HG03457 (cell line): ENCODE measurements around the gene USP31.
"Not testable (repeated sequence)": the region's sequence is repeated elsewhere in the genome, so short reads cannot be mapped to it uniquely, and the experiment has no call there.

Source experiments
- ATAC-seq: cut with Tn5 transposase; IDR thresholded peaks from one replicate; pipeline ENCODE4 v1.9.1; 2021; ENCODE audit warnings: moderate number of reproducible peaks; ENCODE audit not compliant: unreplicated experiment

The USP31 gene

DNA sequence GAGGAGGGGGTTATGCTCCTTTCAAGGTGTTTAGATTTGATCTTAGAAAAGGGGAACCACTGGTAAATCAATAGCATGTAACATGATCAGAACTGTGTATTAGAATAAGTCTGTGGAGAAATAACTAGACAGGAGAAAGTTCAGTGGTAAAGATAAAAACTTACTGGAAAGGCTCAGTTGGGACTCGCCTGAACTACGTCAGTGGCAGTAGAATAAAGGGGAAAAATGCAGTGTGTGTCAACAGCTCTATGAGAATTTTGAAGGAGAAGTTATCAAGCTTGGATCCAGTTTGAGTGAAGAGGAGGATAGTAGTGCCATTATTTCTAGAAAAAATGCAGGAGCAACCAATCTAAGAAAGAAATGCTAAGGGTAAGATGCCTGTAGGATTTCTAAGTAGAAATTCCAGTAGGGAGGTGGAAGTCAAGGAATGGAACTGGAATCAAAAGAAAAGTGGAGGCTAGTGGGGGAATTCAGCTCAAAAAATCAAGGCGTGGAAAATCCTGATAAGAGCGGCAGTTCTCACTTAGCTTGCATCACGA, 48.2 kb downstream of the USP31 start:
- no peak for ATAC-seq

DNA sequence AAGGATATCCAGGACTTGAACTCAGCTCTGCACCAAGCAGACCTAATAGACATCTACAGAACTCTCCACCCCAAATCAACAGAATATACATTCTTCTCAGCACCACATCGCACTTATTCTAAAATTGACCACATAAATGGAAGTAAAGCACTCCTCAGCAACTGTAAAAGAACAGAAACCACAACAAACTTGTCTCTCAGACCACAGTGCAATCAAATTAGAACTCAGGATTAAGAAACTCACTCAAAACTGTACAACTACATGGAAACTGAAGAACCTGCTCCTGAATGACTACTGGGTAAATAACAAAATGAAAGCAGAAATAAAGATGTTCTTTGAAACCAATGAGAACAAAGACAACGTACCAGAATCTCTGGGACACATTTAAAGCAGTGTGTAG, 52.8 kb downstream of the USP31 start:
- ATAC-seq = not testable (repeated sequence)

DNA sequence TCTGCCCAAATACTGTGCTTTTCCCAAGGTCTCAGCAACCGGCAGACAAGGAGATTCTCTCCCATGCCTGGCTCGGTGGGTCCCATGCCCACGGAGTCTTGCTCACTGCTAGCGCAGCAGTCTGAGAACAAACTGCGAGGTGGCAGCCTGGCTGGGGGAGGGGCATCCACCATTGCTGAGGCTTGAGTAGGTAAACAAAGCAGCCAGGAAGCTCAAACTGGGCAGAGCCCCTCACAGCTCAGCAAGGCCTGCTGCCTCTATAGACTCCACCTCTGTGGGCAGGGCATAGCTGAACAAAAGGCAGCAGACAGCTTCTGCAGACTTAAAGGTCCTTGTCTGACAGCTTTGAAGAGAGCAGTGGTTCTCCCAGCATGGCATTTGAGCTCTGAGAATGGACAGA, 55.1 kb downstream of the USP31 start:
- ATAC-seq = not testable (repeated sequence)

DNA sequence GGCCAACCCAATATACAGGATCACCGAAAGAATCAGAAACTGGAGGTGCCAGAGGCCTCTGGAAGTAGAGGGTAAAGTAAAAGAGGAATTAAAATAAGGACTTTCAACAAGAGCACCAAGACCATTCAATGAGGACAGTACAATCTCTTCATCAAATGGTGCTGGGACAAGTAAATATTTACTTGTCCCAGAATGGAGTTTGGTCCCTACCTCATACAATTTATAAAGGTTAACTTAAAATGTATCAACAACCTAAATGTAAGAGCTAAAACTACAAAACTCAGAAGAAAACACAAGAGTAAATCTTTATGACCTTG, 56.5 kb downstream of the USP31 start:
- no peak for ATAC-seq

DNA sequence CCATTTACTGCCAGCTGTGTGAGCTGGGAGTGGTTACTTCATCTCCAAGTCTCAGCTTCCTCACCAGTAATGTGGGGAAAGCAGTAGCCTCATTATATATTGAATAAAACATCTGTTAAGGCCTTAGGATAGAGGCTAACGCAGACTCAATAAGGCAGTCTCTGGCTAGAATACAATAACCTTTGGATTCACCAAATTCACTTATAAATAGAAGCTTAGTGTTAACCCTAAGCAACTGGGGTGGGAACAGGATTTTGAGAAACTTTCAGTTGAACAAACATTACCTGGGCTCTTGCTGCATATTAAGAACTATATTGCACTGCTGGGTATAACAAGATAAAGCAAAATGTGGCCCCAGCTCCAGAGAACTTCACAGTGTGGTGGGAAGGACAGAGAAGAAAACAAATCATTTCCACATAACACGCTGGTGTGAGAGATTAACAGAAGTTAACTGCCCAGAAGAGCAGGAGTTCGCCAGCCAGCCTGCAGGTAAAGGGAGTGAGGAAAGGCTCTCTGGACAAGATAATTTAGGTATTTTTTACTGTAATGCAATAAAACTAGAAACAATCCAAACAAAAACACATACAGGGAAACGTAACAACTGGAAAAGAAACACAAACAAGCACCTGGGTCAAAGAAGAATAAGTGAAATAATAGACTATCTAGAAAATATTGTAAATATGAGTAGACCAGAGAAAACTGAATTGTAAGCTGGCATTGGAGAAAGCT, 57.0 kb downstream of the USP31 start:
- ATAC-seq = no peak

DNA sequence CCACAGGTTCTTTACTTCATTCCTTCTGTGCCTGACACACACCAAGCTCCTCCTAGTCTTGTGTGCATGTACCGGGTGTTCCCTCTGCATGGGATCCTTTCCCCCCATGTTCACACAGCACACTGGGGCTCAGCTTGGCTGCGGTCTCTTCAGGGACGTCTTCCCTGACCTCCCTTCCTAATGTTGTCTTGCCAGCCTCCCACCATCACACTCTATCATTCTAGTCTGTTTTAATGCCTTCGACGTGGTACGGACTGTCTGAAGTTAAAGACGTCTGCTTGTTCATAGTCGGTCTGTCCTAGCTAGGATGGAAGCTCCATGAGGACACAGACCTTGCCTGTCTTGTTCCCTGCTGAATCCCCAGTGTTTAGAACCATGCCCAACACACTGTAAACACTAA, 60.1 kb downstream of the USP31 start:
- ATAC-seq = no peak

DNA sequence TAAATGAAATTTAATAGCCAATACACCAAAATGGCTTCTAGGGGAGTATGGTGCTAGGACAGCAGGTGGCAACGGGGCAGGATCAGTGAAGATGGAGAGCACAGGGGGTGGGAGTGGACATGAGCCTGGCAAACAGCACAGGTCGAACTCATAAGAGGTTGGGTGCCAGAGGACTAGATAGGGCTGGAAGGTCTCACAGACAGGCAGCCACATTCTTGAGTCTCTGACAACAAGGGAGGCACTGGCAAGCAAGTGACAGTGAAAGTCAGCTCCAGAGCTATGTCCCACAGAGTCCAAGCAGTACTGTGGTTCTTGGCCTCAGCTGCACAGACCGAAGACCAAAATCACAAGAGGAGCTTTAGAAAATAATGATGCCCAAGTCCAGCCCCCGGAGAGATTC, 61.2 kb downstream of the USP31 start:
- ATAC-seq = no peak

DNA sequence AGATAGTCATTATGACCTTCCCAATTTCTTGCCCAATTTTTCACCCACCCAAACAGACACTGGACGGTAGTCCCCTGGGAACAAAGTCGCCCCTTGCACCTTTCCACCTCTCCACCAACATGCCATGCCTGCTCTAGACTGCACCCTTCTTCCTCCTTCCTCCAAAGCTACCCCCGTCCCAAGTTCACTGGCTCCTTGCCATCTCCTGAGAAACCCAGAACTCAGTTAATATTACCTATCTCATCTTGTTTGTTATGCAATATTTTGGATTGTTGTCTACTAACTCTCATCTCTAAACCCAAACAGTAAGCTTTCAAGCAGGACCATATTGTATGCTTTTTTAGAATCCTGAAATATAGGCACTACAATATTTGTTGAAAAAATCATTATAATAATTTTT, 63.3 kb downstream of the USP31 start:
- no peak for ATAC-seq

DNA sequence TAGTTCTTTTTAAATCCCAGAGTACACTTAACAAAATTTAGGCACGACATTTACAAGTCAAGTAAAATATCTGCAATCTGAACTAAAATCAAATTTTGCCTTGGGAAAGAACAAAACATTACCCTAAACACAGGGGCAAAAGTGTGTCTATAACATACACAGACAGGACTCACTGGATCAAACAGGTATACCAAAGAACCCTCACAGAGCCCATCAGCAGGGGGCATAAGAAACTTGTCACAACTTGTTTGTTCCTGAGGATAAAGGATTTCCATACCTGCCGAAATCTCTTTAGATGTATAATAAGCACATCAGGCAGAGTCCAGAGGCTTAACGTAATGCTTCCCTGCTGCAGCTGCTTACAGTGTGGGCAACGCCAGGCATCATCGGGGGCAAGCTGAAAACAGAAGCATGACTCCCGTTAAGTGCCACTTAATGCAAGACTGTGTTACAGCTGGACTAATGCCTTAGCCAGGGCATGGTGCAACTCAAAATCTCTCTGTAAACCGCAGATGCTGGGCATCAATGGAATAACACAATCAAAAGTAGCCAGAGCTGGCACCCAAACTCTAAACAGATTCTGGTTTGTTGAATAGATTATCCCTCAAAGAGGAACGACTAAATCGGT, 67.0 kb downstream of the USP31 start:
- no peak for ATAC-seq

DNA sequence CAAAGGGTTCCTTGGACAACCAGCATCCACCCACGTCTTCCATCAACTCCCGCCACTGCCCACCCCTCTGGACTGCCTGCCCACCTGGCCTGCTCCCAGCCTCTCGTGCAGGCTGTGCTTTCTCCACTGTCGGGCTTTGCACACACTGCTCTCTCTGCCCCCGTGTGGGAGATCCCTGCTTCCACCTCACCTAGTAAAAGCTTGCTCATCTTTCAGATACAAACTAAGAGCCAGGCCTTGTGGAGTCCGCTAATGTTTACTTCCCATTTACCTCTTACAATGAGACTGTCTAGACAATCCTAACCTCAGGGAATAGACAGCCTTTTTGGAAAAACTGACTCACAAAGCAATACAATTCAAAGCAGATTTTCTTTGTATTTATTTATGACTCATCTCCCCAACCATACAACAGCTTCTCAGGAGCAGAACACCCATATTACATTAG, 67.6 kb downstream of the USP31 start:
- ATAC-seq = no peak

DNA sequence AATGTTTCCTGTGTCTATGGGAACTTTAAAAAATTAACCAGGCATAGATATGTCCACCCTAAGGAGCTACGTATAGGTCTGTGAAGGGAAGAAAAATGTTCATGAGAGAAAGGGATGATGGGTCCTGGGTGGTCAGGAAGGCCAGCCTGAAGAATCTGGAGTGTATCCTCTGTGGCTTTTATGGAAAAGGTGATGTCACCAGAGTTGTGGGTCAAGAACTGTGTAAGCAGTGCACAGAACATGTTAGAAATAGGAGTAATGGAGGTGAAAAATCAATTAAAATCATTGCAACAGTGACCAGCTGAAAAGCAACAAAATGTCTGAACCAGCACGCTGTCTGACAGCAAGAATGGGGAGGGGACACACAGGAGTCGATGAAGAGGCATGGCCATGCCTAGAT, 68.5 kb downstream of the USP31 start:
- ATAC-seq = no peak

DNA sequence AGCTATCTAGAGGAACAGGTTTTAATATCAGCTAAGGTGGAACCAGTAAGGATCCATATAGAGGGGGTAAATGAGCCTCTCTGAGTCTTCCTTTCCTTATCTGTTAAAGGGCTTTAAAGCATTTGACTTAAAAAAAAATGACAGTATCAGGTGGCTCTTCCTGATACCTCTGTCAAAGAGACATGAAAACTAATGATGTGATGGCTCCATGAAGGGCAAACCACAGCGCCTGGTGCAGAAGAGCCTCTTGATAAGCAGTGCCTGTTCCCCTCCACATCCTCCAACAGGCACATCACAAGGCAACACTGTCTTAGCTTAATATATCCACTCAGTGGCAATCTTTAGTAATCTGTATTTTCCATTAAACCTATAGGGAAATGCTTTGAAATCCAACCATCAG, 68.9 kb downstream of the USP31 start:
- no peak for ATAC-seq

DNA sequence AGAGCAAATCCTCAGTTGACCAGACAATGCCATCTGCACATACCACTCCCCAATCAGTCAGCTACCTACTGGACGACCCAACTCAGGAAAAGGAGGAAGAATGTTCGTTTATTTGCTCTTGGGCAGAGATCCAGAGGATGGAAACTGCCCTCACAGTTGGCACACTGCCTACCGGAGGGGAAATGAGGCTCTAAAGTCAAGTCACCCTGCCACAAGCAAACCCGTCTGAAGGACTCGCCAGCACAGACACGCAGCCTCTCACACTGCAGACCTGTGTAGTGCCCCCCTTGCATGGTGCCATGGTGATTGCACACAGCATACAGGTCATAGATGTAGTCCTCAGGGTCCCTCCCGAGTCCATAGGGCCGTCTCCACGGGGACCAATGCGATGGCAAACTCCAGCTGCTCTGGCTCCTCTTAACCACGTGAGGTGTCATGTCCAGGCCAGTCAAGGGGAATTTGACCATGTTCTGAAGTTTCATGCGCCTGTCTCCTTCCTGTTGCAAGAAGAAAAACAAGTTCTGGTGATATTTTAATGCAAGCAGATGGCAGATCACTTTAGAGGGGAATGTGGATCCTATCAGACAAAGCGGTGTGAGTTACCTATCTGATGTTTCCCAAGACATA, 69.5 kb downstream of the USP31 start:
- no peak for ATAC-seq

DNA sequence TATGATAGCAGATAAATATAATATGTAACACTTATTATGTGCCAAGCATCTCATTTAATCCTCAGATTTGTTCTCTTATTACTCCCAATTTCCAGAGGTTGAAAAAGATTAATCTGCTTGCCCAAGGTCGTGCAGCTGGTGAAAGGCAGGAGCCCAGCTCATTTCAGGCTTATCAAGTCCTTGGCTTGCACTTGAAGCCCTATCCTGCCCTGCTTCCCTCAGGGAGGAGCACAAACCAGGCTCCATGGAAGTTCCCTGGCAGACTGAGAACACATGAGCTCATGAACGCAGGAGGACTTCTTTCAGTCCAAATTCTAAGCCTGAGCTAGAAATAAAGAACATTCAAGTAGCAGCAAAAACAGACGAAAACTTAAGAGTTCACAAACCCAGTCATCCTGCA, 74.8 kb downstream of the USP31 start:
- no peak for ATAC-seq

DNA sequence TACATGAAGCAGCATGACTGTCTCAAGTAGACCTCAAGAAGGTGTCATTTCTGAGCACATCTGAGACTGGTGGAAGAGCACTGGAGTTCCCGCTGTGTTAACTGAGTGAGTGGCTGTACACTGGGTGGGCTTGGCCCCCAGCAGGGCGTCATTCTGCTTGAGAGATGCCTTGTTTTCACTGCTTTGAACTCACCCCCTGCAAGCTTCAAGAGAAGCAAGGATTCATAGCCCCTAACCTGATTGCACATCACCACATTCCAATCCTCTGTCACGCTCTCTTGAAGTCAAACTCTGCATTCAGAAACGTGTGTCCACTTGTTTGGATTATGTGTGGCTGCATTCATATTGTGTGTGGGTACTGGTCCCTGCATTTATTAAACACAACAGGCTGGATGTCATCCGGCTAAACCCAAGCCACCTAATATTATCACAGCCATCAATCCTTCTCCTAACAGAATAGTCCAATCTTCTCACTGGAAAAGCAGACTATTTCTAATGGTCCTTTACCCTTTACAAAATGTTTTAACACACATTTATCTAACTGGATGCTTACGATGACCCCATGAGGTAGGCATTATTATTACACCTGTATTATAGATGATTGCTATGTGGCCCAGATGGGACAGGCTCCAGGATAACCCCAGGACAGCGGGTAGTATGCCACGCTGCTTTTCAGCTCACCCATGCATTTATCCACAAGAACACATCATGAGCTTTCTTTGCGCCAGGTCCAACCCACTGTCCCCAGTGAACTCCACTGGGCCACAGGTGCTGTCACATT, 76.3 kb downstream of the USP31 start:
- no peak for ATAC-seq

DNA sequence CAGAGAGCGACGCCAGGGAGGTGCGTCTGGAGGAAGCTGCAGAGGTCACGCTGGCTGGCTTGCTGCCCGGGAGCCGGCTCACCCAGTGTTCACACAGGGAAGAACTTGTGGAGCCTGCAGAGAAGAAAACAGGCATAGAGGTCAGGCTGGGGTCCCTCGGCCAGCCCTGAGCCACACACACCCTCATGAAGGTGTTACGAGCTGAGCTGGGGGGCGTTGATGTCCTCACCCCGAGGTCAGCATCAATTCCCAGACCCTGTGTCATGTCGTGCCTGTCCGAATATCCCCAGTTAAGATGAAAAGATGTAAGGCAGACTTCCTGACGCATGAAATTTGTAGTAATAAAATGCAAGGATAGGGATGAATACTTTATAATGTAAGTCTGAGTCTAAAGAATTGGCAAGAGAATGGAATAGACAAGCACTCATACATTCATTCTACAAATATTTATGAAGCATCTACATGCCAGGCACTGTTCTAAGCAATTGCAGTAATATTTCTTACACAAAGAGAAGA, 77.1 kb downstream of the USP31 start:
- no peak for ATAC-seq

DNA sequence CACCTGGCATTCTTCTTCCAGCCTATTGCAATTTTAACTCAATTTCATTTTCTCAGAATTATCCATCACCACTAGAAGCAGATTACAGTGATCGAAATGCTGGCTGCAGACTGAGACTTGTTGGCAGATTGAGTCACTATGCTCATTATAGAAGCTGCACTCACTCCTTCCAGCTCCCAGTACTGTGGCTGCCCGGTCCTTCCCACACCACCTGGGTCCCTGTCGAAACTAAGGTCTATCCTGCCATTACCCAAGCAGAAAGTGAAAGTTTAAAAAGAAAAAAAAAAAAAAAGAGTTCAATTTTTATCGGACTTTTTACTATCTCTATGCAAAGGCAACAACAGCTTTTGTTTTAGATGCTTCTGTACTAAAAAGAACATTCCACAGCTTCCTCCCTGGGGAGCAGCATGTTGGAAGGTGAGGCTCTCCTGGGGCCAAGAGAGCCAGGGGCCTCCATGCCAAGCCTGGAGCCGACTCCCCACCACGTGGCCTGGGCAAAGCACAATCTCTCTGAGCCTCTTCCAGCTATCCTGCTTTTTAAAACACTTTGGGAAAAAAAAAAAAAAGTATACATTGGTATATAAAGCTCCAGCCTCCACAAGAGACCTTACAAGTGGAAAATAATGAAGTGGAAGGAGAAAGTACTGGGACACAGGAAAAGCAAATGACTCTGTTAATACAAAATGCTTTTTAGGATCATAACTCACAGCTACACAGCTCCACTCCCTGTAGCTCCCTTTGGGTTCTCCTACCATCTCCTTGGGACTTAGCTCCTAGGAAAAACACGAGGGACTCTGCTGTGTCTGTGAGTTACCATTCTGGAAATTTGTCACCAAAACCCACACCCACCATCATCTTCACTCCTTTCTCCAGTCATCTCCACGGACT, 77.8 kb downstream of the USP31 start:
- no peak for ATAC-seq

DNA sequence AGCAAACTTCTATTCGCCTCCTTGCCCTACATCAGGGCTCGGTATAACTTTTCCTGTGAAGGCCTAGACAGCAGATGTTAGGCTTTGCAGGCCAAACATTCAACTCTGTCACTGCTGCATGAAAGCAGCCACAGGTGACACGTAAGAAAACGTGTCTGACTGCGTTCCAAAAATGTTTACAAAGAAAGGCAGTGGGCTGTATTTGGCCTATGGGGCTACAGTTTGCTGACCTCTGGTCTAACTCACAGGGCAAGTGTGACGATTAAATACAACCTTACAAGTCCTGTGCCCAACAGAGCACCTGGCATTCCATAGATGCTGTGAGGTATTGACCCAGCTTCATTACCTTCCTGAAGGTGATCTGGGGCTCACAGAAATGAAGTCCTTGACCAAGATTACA, 79.4 kb downstream of the USP31 start:
- no peak for ATAC-seq

DNA sequence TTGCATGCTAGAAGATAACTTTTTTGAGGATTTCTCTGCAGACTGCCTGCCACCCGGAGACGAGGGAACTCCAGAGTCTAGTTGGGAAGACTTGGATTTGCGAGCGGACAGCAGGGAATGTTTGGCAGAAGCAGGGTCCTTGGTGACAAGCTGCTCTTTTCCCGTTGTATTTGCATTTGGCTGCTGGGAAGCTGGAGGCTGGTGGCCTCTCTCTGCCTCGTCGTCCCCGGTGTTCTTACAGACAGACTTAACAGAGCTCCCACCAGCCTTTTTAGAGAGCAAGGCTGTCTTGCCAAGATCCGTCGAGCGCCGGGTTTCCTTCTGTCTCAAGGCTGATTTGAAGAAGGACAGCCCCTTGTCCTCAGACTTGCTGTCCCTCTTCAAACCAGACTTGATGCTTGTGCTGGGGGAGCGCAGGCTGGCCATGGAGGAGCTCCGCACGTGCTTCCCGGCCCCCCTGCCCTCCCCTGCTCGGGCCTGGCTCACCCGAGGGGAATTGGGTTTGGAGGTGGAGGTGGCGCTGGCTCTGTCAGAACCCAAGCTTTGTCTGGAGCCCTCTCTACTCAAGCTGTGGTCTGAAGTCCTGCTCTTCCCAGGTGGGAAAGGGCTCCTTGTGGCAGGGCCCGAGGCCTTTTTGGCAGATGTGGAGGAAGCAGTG, 81.0 kb downstream of the USP31 start:
- ATAC-seq = no peak

DNA sequence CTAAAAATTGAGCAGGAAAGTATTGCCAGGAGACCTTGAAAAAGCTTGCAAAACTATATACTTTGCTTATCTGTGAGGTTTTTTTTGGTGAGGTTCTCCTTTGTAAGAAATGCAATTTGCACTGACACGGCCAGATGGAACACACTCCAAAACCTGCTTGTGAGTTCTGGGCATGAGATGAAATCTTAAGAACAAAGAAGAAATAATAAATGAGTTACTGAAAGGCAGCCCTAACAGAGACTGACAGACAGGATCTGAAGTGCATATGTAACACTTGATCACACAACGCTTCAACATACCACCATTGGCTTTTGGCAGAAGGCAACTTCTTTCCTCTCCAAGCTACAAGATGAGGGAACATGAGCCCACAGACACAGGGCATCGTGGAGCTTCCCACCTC, 82.6 kb downstream of the USP31 start:
- ATAC-seq = no peak
